ACHN (cell line): ENCODE measurements around the gene C1orf141.
"Not testable (repeated sequence)": the region's sequence is repeated elsewhere in the genome, so short reads cannot be mapped to it uniquely, and the experiment has no call there.

Experiments
- DNase-seq: peaks from one replicate; pipeline ENCODE4 v3.0.0-alpha.2; 2015
- in situ Hi-C: cut with HindIII; loops from 2 replicates; pipeline ENCODE4 v1.10.0; 2017; ENCODE audit warnings: low sequenced_read_pairs, low pct_ligation_motif_present, low pct_unique_long_range_greater_than_20kb

Gene C1orf141

DNA sequence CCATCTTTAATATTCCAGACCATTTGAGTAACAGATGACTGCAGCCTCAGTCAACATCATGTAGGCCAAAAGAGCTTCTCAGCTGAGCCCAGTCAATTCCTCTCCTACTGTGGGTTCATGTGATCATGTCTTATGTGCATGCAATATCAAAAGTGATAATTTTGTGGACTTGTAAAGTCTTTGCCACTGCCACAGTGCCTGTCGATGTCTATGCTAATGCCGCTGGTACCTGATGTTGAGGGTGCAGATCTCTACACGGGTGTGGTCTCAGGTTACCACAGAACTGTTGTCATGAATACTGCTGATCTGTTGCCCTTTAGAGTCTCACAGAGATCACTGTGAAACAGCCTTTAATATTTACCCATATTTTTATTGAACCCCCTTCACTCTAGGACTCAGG lies 11.3 kb upstream of the C1orf141 start:
- no peak for DNase-seq
- in situ Hi-C loops: no loop called here

GRCh38 chr1:67144696-67145095 lies 9.9 kb upstream of the C1orf141 start:
- in situ Hi-C loops: no loop called here
- DNase-seq: no peak

- DNase-seq: no peak
- in situ Hi-C loops: no loop called here
Measured at GRCh38 chr1:67143966-67144365, 9.2 kb upstream of the C1orf141 start.

DNA sequence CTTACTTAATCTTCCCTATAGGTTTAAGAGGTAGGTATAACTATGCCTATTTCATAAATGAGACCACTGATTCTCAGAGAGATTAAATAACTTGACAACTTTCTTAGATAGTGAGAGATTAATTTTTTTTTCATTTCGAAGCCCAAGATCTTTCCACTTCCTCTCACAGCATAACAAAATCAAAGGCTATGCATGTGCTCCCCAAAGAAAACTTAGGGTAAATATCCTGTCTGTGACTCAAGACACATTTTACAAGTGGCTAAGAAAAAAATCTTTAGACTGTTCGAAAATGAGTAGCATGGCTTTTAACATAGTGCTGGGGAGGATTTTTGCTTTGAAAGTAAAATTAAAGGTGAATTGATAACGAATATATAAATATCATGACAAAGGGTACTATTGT lies 8.2 kb upstream of the C1orf141 start:
- no peak for DNase-seq
- in situ Hi-C loops: no loop called here

GRCh38 chr1:67141832-67142231 lies 7.1 kb upstream of the C1orf141 start:
- in situ Hi-C loops, DNase-seq: not testable (repeated sequence)

DNA sequence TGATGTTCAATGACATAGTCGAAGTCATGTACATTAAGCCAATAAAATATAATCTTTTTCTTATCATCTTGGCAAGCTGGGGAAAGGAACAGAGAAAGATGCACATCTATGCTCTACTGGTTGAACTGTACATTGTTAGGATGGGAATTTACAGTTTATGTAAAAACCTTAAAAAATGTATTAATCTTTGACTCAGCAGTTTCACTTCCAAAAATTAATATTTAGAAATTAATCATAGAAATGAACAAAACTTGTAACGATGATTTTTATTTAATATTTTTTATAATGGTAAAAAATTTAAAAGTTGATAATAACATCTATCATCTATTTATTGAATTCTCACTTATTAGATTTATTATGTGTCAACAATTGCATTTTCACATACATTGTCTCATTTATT lies 5.7 kb upstream of the C1orf141 start:
- in situ Hi-C loops: no loop called here
- DNase-seq: no peak

DNA sequence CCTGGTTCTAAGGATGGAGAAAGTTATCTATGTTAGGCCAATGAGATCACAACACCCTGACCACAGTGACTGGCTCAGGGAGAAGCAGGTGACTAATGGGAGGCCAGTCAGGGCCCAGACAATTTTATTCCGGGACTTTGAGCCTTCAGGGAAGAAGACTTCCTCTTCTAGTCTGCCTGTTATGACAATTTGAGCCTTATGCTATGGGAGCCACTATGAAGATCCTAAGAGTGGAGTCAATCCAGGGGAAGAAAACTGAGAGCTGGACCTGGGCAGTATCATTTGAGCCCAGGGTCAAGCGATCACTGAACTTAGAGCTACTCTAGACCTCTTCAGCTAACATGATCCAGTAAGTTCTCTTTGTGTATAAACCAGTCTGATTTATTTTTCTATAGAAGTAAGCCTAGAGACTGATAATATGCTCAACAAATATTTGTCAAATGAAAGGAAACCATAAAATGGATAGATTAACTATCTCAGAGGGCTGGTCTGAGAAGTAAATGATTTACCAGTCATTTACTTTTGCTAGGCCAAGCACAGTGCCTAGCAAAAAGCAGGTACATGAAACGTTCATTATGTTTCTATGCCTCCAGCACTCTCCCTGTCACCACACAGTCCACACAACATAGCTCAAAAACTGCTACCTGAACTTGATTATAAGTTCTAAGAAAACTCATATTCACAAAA lies 4.2 kb upstream of the C1orf141 start:
- no peak for DNase-seq
- in situ Hi-C loops: no loop called here

DNA sequence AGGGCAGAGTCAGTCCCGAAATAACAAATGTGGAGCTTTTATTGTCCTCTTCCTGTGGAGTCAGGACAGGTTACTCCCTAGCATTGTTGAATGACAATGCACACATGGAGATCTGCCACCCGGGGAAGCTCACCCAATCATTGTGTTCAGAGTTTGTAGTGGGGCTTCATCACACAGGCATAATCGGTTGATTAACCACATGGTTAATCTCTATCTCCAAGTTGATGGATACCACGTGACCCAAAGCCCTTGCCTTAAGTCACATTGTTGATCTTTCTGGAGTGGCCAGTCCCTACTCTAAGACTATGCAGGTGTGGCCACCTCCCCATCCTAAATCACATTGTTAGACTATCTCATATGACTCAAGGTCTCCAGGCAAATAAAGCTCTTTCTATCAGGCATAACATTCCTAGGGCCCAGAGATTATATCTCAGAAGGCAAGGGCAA lies 2.6 kb upstream of the C1orf141 start:
- no peak for DNase-seq
- in situ Hi-C loops: no loop called here

DNA sequence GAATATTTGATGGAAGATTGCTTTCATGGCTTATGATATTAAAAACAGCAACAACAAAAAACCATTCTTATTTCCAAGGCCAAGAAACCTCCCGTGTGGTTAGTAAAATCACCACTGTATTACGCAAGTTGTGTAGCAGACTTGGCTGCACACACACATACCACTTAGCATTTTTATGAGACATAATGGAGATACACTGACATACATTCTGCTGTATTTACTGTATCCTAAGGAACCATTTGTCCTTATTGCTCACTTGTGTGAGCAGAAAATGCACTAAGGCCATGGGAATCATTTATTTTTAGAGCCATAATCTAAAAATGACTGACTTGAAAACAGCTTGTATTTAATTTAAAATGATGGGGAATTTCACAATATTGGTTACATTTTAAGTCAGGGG lies 584 bp upstream of the C1orf141 start:
- no peak for DNase-seq
- in situ Hi-C loops: no loop called here

- in situ Hi-C loops: no loop called here
- DNase-seq: no peak
Measured at GRCh38 chr1:67133177-67133576, 1.6 kb downstream of the C1orf141 start.

GRCh38 chr1:67130673-67131072 lies 4.1 kb downstream of the C1orf141 start:
- in situ Hi-C loops: no loop called here
- DNase-seq: no peak

DNA sequence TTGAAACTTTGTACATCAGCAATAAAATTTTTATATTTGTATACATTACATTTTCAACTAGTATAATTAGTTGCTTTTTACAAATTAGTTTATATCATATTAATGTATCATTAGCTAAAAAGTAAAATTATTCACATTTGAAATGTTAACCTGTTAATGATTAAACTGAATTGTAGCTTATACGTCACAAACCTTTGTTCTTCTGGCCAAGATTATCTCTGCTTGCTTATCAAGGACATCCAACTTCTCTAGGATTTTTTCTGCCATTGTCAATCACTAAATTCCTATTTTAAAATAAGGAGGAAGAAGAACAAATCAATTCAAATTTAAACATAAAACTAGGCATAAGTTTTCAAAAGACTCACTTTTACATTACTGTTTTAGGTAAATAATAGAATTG lies 7.8 kb downstream of the C1orf141 start:
- in situ Hi-C loops: no loop called here
- no peak for DNase-seq

GRCh38 chr1:67126111-67126746 lies 8.5 kb downstream of the C1orf141 start:
- in situ Hi-C loops: no loop called here
- no peak for DNase-seq

- DNase-seq: no peak
- in situ Hi-C loops: no loop called here
Measured at GRCh38 chr1:67124455-67124854, 10.3 kb downstream of the C1orf141 start.

GRCh38 chr1:67120855-67121619 lies 13.7 kb downstream of the C1orf141 start:
- in situ Hi-C loops: no loop called here
- no peak for DNase-seq

DNA sequence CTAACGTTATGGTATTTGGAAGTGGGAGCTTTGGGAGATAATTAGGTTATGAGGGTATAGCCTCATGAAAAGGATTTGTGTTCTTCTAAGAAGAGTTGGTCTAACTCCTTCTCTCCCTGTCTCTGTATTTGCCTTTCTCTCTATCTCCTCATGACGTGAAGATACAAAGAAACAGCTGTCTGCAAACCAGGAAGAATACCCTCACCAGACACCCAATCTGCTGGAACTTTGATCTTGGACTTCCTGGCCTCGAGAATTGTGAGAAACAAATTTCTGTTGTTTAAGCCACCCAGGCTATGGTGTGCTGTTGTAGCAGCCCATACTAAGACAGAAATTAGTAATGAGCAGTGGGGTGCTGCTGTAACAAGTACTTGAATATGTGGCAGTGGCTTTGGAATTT lies 16.1 kb downstream of the C1orf141 start:
- no peak for DNase-seq
- in situ Hi-C loops: no loop called here

DNA sequence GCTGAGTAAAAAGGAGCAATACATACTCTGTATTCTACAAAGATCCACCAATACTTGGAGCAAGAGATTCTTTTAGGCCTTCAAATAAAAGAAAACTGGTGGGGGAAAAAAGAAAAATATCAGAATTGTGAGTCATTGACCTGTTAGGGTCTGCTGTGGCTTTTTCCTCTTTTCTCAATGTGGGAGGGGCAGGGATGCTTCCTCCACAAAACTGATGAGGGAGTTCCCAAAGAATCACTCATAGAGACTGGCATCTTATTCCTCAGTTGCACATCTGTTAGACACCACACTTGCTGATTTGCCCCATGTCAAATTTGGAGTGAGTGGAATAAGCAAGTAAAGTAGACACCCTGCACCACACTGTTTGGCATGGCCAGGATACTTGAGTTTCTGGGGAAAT lies 16.6 kb downstream of the C1orf141 start:
- in situ Hi-C loops: no loop called here
- DNase-seq: no peak

DNA sequence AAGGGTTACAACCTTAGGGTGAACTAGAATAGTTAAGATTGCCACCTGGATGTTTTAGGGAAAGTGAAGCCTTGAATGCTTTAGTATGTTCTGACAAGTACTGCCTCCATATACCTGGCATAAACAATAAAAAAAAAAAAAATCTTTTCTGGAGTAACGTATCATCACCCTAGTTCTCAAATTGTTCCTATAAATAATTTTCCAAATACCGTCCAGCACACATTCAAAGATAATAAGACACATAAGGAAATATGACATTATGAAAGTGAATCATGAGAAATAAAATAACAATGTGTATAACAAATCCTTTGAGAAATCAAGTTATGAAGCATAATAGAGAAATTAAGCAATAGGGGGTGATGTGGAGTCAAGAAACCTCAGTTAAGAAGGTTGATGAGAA lies 20.6 kb downstream of the C1orf141 start:
- in situ Hi-C loops: no loop called here
- DNase-seq: no peak

DNA sequence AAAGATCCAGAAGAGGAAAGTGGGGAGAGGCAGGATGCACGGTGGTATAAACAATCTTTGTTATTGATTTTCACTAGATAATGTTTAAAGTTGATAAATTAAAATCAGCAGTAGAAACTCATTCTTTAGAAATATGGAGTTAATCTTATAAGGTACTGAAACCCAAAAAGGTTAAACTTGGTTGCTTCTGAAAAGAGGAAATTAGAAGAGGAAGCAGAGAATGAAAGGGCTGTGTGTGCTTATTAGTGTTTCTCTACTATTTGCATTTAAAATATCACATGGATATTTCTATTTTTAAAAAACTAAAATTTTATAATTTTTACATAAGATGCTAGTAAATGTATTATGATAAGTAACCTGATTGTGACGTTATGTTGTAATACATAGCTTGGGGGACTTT lies 24.4 kb downstream of the C1orf141 start:
- in situ Hi-C loops: no loop called here
- no peak for DNase-seq

DNA sequence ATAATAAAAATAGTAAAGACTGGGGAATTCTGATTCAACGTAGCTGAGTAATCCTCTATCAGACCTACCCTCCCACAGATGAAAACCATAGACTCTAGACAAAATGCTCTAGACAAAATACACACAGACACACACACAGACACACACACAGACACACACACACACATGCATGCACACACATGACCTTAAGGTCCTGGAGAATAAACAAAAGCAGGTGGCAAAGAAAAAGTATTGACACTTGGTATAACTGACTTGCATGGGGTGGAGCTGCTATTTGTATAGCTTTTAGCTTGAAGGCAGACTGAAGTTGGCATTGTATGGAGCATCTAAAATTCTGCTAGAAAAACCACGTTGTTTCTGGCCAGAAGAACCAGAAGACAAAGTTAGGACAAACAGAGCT lies 29.3 kb downstream of the C1orf141 start:
- DNase-seq: no peak
- in situ Hi-C loops: no loop called here
